Measurements from ENCODE around the gene RASL11B.

- TF ChIP-seq CTCF (IDR thresholded peaks at IDR 0.05) (no peak), POLR2A (IDR thresholded peaks at IDR 0.05) (no peak), POLR2AphosphoS5 (IDR thresholded peaks at IDR 0.05) (no peak)
Measured at GRCh38 chr4:52843351-52843750, 18.8 kb upstream of the RASL11B start.

Data from gastroesophageal sphincter (tissue), 3 donors.